Measurements from ENCODE around the gene TSPAN8. TPM values are rescaled to one million over a fixed set of nuclear protein-coding genes. Genes with fewer than 3 reads are reported as not detected.
"Not testable (repeated sequence)": the region's sequence is repeated elsewhere in the genome, so short reads cannot be mapped to it uniquely, and the experiment has no call there.

Gene TSPAN8
- total RNA-seq, 1 donor from 2014 or later = 0.42 TPM

GRCh38 chr12:71170456-71170855 is 12.7 kb upstream of the TSPAN8 start:
- TF ChIP-seq CTCF (IDR thresholded peaks at IDR 0.05; ENCODE audit: insufficient read depth, low read length, poor library complexity, severe bottlenecking) = no peak
- Histone ChIP-seq H3K36me3 (ENCODE audit: control insufficient read depth, insufficient read depth, low read length) (no peaks in the 10 kb centered on the region), H3K27me3 (ENCODE audit: control insufficient read depth, insufficient read depth, low read length) (no peaks in the 10 kb centered on the region), H3K4me3 (ENCODE audit: low read depth, low read length) (no peak overlapping the region)
- DNase-seq (ENCODE audit: low read depth) = no peak

GRCh38 chr12:71169286-71169685 is 11.5 kb upstream of the TSPAN8 start:
- Histone ChIP-seq H3K4me3 (ENCODE audit: low read depth, low read length) (no peak overlapping the region), H3K36me3 (ENCODE audit: control insufficient read depth, insufficient read depth, low read length) (no peaks in the 10 kb centered on the region), H3K27me3 (ENCODE audit: control insufficient read depth, insufficient read depth, low read length) (no peaks in the 10 kb centered on the region)
- no peak for TF ChIP-seq CTCF (IDR thresholded peaks at IDR 0.05; ENCODE audit: insufficient read depth, low read length, poor library complexity, severe bottlenecking)
- no peak for DNase-seq (ENCODE audit: low read depth)

GRCh38 chr12:71166862-71167496 is 9.2 kb upstream of the TSPAN8 start:
- DNase-seq (ENCODE audit: low read depth) = no peak
- no peaks in the 10 kb centered on the region for H3K36me3 ChIP-seq (ENCODE audit: control insufficient read depth, insufficient read depth, low read length)
- H3K4me3 ChIP-seq (ENCODE audit: low read depth, low read length) = no peak overlapping the region
- no peak for TF ChIP-seq CTCF (IDR thresholded peaks at IDR 0.05; ENCODE audit: insufficient read depth, low read length, poor library complexity, severe bottlenecking)
- H3K27me3 ChIP-seq (ENCODE audit: control insufficient read depth, insufficient read depth, low read length) = no peaks in the 10 kb centered on the region

GRCh38 chr12:71166280-71166679 is 8.5 kb upstream of the TSPAN8 start:
- DNase-seq (ENCODE audit: low read depth) = no peak
- TF ChIP-seq CTCF (IDR thresholded peaks at IDR 0.05; ENCODE audit: insufficient read depth, low read length, poor library complexity, severe bottlenecking) = no peak
- Histone ChIP-seq H3K4me3 (ENCODE audit: low read depth, low read length) (no peak overlapping the region), H3K36me3 (ENCODE audit: control insufficient read depth, insufficient read depth, low read length) (no peaks in the 10 kb centered on the region), H3K27me3 (ENCODE audit: control insufficient read depth, insufficient read depth, low read length) (no peaks in the 10 kb centered on the region)

GRCh38 chr12:71165780-71166179 is 8.0 kb upstream of the TSPAN8 start:
- not testable (repeated sequence) for H3K36me3 ChIP-seq (ENCODE audit: control insufficient read depth, insufficient read depth, low read length); DNase-seq (ENCODE audit: low read depth); H3K4me3 ChIP-seq (ENCODE audit: low read depth, low read length); H3K27me3 ChIP-seq (ENCODE audit: control insufficient read depth, insufficient read depth, low read length)

GRCh38 chr12:71164568-71165197 is 6.9 kb upstream of the TSPAN8 start:
- no peak for TF ChIP-seq CTCF (IDR thresholded peaks at IDR 0.05; ENCODE audit: insufficient read depth, low read length, poor library complexity, severe bottlenecking)
- no peak overlapping the region for H3K4me3 ChIP-seq (ENCODE audit: low read depth, low read length)
- H3K36me3 ChIP-seq (ENCODE audit: control insufficient read depth, insufficient read depth, low read length) = no peaks in the 10 kb centered on the region
- no peaks in the 10 kb centered on the region for H3K27me3 ChIP-seq (ENCODE audit: control insufficient read depth, insufficient read depth, low read length)
- DNase-seq (ENCODE audit: low read depth) = peak; percentile 49

Measured in kidney epithelial cell (primary cell).